CD4-positive, alpha-beta T cell treated with Interleukin-1 beta for 1 hour (primary cell): ENCODE measurements around the gene LAMC1.

ENCODE experiments used
- DNase-seq, 2 donors: peaks; one replicate each; pipeline ENCODE4 v3.0.0-alpha.2; 2020 to 2022

The LAMC1 gene

DNA sequence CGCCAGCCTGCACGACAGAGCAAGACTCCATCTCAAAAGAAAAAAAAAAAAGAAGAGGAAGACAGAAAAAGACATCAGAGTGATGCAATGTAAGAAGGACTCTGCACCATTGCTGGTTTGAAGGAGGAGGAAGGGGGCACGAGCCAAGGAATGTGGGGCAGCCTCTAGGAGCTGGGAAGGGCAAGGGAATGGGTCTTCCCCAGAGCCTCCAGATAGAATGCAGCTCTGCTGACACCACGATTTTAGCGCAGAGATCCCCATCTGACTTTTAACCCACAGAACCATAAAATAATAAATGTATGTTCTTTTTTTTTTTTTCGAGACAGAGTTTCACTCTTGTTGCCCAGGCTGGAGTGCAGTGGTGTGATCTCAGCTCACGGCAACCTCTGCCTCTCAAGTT, 129.0 kb downstream of the LAMC1 start:
- DNase-seq: no peak

DNA sequence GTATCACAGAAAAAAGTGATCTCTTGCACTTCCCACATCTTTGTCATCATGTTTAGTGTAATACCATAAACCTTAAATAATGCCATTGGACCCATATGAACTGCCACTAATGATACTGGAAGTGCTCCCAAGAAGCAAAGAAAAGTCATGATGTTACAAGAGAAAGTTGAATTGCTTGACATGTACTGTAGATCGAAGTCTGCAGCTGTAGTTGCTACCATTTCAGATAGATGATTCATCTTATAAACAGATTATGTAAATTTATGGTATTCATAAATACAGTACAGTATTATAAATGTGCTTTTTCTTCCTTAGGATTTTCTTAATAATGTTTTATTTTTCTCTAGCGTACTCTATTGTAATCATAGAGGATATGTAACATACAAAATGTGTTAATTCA, 132.7 kb downstream of the LAMC1 start:
- no peak for DNase-seq

DNA sequence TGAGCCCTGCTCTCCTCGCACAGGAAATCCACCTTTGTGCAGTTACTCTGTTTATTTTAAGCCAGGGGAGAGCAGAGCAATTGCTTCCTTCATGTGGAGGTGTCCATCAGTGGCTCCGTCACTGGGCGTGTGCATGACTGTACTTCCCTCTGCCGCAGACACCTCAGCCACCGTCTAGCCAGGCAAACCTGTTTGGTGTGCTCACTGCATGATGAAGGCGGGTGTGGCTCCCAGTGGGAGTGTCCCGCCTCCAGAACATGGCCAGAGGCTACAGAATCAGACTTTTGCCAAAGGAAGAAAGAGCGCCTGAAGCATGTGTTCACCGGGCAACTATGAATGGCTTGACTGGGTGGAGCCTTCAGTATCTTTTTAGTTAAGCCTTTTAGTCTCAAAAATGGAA, 136.7 kb downstream of the LAMC1 start:
- no peak for DNase-seq

DNA sequence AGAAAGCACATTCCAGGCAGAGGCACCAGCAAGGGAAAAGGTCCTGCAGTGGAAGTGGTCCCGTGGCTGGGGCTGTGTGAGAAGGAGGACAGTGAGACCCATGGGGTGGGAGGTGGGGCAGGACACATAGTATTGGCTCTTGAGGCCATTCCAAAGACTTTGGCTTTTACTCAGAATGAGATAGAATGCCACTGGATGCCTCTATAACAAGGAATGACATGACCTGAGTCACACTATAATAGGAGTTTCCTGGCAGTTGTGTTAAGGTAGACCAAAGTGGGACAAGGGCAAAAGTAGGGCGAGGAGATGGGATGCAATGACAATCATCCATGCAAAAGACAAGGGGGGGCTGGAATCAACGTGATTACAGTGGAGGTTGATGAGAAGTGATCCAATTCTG, 138.2 kb downstream of the LAMC1 start:
- no peak for DNase-seq

DNA sequence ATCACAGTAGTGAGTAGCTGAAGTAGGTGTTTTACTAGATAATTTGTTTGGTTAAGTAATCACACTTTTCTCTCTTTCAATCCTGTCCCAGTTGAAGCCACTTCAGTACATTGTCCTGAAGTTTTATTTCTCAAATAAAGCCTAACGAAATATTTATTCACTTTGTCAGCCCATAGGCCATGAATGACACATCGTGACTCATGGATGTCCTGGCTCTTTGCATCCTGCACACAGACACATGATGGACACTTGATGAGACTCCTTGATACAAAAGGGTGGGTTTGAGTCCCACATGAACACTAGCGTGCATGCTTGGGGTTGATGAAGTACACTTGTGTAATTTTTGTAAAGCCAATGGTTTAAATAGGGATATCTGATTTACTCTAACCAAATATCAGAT, 140.1 kb downstream of the LAMC1 start:
- DNase-seq: no peak

DNA sequence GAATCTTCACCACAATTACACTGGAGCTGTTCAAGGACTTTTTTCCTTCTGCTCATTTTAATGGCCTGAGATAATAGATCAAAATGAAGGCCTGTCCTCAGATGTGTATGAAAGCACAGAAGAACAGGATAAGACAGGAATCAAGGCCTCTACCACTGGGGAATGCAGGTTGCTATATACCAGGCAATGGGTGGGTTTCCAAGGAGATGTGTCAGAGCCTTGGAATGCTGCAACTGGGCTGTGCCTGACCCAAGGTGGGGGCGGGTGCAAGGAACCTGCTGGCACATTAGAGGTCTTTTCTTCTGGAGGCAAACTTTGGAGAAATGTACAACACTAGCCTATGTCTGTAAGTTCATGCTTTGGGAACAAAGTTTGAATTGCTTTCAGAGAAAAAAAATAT, 141.1 kb downstream of the LAMC1 start:
- DNase-seq: no peak

DNA sequence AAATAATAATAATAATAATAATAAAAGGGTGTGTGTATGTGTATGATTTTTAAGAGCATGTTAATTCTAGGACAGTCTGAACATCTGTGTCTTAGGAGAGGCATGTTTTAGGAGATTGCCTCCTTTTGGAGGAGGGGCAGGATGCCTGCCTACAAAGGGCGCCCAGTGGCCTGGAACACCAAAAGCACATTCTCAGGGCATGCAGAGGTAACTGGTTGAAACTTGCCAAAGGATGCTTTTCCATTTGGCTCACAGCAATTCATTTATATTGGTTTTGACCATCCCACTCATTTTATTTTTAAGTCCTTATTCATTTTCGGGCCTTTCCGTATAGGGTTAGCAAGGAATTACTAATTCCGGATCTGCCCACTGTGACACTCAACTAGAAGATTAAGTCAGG, 141.7 kb downstream of the LAMC1 start:
- no peak for DNase-seq

DNA sequence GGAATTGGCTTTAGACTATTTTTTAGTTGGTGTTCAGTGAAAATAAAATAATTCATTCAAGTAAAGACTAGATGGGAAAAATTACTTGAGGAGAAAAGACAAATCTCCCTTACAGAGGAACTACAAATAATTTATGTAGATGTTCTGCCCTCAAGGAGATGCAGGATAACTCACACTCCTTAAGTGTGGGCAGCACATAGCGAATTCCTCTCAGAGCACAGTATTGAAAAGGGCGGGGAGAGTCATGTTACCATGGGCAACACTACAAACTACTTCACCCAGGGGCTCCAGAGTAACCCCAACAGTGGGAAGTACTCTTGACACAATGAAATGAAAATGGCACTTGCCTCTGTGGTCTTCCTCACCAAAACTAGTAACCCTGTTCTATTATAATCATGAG, 142.2 kb downstream of the LAMC1 start:
- DNase-seq: no peak

DNA sequence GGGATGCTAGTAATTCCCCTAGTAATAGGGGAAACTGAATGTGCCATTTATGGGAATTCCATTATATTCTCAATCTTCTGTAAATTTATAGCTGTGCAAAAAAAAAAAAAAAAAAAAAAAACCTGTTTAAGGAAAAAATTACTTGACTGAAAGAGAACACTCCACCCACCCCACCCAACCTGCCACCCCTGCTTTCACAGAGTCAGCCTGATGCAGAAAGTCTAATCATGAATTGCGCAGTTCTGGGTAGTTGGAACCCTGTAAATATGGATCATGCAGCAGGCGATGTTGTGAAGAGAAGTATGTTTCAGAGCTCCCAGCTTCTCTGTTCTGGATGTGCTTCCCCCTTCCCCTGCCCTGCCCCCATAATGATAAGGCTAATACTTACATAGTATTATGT, 143.2 kb downstream of the LAMC1 start:
- DNase-seq: no peak

DNA sequence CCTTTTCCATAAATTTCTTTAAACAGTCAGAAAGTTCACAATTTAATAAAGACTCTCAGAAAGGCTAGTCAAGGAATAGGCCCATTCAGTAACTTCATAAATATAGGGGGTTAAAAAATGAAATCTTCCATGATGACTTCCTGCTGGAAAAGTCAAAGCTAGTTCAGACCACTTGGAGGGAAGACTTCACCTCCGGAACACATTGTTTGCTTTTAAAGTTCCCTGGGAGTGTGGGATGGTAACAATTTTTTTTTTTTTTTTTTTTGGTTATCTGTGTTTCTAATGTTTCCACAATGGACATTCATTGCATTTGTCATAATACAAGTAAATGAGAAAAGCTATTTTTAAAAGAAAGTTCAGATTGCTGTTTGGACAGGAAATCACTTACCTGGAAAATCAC, 144.5 kb downstream of the LAMC1 start:
- no peak for DNase-seq

DNA sequence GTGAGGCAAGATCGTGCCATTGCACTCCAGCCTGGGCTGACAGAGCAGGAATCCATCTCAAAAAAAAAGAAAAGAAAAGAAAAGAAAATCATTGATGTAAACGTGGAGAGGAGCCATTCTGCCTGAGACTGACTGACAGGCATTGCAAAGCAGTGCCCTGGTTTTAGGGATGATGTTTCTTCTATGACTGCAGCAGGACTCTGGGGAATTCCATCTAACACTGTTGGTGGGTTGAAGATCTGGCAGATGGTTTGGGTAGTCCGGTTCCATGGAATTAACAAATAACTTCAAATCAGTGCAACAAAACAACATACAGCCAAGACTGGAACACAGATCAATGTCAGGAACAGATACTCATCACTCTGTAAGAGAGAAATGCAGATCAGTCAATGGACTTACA, 145.1 kb downstream of the LAMC1 start:
- no peak for DNase-seq

DNA sequence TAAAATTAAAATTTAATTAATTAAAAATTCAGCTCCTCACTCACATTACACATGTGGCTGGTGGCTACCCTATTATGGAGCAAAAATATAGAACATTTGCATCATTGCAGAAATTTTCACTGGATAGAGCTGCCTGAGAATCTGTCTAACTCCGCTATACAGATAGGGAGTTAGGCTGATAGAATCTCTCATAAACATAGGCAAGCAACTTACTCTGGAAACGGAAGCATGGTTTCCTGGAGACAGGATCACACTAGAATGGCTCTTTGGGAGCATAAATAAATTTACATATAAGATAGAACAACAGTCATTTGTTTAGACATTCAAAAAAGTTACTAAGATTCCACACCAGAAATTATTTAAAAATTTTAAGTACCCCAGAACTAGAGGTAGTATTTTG, 150.6 kb downstream of the LAMC1 start:
- DNase-seq: no peak

DNA sequence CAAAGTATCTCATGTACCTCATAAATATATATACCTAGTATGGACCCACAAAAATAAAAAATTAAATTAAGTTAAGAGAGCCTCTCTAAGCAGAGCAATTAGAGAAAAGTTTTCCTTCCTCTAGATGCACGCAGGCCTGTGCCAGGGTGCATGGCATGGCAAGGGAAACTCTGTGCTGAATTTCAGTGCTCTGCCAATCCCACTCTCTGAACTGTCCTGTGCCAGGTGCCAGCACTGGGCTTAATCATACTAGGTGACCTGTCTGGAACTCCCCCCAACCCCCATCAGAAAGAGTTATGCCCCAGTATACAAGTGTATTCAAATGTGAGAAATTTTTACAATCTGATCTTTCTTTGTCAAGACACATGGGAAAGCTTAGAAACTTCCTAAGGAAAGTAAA, 152.4 kb downstream of the LAMC1 start:
- no peak for DNase-seq

DNA sequence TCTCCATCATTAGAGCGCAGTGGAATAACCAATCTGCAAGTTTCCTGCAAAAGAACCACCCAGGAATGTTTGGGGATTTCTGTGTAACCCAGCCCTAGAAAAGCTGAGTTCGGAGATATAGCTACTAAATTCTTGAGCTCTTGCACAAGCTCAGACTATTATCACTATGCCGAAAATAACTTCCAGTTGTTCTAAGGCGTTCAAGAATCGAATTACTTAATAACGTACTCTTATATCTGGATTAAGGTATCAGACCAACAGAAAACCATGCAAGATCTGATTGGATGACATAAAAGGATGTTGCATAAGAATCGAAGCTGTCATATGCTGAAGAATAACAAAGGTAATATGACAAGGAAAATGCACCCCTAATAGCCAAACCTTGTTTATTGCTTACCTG, 155.3 kb downstream of the LAMC1 start:
- no peak for DNase-seq

DNA sequence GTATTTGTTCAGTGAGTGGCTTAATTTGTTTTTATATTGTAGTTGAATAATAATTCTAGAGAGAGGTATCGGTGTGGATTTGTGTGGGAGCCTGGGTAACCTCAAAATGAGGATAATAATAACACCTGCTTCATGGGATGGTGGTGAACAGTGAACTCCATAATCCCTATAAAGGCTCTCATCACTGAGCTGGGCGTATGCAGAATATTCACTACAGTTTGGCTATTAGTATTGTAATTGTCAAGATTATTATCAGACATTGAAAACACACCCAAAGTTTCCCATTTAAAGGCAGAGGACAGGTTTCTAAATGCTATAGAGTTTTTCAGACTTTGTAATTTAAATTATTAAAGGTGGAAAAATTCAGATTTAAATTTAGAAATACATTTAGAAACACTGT, 155.8 kb downstream of the LAMC1 start:
- DNase-seq: no peak

DNA sequence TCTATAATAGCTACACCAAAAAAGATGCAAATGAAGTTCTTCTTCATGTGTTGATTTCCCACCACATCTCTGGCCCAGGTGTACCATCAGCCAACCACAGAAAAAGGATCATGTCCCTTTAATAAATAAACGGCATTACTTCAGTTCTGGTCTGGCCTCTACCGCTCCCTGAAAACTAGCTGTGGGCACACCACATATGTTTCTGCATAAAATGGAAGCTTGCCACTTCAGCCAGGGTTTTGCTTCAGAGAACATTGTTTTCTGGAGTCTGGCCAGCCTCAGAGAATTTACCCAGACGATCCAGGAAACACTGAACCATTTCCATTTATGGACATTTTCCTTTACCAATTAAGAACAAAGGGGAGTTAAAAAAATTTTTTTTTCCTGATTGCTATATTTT, 157.0 kb downstream of the LAMC1 start:
- no peak for DNase-seq

DNA sequence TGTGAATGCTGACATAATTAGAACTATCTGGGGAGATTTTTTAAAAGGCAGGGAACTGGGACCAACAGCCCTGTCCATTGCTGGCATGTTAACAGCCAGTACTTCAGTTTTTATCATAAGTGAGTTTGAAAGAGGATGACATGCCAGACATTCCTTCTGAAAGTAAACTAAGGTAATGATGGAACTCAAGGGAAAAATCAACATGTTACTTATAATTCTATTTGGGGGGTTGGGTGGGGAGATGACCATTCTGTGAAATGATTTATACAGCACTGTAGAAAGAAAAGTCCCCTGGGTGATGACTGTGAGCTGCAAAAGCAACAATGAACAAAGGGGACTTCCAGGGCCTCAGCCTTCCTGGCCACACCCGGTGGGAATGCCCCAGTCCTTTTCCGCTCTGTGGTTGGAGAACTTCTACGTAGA, 157.4 kb downstream of the LAMC1 start:
- no peak for DNase-seq

DNA sequence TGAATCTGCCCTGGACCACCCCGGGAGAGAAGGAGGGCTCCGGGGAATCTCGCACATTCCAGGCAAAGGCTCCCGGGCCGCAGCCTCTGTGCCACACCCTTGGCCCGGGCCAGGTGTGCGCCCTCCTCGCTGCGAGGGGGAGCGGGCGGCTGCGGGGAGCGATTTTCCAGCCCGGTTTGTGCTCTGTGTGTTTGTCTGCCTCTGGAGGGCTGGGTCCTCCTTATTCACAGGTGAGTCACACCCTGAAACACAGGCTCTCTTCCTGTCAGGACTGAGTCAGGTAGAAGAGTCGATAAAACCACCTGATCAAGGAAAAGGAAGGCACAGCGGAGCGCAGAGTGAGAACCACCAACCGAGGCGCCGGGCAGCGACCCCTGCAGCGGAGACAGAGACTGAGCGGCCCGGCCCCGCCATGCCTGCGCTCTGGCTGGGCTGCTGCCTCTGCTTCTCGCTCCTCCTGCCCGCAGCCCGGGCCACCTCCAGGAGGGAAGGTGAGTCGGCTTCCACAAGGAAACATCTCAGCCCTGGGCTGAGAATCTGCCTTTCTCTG, 162.8 kb downstream of the LAMC1 start, which contains the start of gene LAMC2:
Gene LAMC2, plus strand, starts transcription at position 324 of the 550 bp plus-strand sequence. Its CDS starts 89 bp downstream, at position 413.
- no peak for DNase-seq

DNA sequence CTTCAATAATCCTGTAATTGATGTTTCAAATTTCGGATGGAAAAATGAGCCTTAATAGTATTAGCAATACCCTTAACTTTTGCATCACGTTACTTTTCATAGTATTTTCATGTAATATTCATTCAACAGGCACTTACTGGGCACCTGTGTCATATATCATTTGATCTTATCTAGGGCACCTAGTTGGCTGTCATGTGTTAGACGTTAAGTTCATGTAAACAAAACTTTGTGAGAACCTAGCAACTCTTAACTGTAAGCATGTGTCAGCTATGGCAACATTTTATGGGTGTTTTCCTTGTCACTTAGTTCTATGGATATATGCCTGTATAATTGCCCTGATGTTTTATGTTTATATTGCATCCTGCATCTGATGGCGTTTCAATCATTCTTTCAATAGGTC, 163.6 kb downstream of the LAMC1 start:
- DNase-seq: no peak

DNA sequence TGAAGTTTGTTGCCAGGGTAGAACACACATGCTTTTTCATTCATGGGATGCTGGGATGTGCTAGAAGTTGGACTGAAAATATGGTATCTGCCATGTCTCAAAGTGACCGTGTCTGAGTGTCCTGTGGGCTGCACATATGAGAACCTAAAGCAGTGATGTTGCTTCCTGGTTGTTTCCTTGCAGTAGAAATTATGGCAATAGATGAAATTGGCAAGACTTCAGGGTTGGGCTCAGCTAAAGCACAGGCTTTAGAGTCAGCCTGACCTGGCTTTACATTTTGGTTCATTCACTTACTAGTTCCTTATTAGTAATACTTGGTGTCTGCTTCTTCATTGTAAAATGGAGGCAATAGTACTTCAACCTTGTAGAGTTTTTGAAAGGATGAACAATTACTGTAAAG, 165.0 kb downstream of the LAMC1 start:
- no peak for DNase-seq

DNA sequence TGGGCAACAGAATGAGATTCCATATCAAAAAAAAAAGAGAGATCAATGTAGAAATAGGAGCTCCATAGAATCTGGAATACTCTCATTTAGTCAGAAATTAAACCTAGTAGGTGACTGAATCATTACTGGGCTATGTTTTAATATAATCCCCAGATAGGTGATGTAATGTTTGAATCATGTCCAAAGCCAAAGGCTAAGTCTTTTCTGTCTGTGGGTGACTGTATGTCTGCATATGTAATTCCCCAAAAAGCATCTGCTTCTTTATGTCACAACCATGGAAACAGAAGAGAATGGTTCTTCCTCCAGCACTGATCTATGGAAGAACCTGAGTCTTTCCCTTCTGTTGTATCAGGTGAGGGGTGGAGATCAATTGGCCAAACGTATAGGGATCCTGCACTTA, 168.6 kb downstream of the LAMC1 start:
- no peak for DNase-seq

DNA sequence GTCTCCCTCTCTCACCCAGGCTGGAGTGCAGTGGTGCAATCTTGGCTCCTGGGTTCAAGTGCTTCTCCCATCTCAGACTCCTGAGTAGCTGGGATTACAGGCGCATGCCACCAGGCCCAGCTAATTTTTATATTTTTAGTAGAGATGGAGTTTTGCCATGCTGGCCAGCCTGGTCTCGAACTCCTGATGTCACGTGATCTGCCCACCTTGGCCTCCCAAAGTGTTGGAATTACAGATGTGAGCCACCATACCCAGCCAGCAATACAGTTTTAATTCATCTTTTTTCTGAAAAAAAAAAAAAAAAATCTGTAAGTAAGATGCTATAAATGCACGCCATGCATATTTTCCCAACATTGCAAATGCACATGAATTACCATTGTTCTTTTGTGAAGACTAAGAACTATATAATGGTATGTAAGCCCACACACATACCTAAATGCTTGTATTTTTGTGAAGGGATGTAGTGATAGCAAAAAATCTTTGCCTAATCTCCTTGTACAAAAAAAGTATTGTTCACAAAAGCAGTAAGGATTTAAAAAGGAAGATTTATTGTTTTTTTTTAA, 170.8 kb downstream of the LAMC1 start:
- no peak for DNase-seq

DNA sequence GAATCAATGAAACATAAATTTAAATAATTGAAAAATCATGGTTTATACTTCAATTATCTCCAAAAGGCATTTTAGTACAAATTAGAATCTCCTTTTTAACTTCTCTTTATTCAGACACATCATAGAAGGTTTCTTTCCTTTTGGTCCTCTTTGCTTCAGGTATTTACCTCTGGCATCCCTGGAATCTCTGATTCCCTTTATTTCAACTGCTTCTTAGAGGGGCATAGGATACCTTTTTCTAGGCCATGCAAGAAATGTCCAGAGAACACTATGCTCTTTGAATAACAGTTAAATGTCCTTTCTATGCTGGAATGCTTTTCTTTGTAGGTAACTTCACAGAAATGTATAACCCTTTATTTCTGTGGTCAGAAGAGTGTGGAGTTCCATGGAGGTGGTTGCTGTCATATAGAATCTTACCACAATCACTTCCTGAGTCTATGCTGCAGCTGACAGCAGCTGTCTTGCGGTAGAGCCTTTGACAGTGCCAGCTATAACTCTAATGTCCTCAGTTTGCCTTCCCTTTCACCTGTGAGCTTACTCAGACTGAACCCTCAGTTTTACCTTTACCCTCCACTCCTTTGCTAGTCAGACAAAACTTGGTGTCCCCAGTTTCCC, 171.4 kb downstream of the LAMC1 start:
- no peak for DNase-seq

DNA sequence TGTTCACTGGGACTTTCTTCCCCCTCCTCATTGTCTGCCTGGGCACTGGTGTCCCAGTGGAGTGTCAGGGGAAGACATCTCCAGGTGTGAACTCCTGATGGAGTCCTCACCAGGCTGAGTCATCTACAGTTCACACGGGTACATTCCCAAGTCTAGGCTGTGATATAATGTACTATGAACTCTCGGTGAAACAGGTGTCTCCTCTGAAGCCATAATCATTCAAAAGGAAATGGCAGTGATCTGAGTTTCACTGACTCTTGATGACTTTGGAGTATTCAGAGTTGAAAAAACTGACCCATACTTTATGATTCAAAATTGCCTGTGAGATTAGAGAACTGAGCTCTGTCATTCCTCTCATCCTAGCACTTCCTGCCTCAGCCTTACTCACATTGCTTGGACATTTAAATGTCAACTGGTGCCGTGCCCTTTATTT, 171.9 kb downstream of the LAMC1 start:
- DNase-seq: no peak
